Activated CD4-positive, CD25-positive, alpha-beta regulatory T cell treated with anti-CD3 and anti-CD28 coated beads, Interleukin-2, amount 50 U/mL, for 72 hours (primary cell): ENCODE results near the gene TXNDC2.
"Not testable (repeated sequence)": the region's sequence is repeated elsewhere in the genome, so short reads cannot be mapped to it uniquely, and the experiment has no call there.

ENCODE experiments used
- DNase-seq: peaks from one replicate; pipeline ENCODE4 v3.0.0; 2021

TXNDC2 gene

DNA sequence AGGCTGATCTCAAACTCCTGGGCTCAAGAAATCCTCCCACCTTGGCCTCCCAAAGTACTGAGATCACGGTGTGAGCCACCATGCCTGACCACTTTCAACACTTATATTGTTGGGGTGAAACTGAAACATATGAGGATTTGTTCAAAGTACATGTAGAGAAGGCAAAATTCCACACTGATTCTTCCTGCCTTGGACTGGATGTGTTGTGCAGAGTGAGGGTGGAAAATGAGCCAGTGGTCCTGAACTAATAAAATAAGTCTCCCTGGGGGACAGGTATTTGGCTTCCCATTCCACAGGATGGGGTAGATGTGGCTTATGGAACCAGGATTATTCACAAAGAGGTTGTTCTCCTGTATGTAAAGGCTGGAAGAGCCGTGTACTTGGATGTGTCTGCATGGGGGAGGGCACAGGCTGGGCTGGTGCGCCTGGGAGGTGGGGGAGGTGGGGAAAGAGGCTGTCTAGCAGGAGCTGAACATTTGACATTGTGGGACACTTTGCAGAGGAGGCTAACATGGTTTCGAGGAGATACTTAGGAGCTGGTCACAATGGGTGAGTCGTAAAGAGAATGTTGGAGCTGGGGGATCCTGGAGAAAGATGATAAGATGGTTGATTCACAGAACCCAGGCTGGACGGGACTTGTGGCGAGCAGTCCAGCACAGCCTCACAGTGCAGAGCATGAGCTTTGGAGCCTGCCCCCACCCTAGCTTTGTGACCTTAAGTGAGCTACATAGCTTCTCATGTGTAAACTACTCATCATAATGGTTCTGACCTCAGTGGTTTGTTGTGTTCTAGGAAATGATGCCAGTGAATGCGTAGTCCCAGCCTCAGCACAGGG lies at the start of gene TXNDC2:
Gene TXNDC2 (plus strand): TSS at position 804 of the 835 bp plus-strand sequence. CDS start 708 bp downstream, outside the sequence.
- no peak for DNase-seq

- no peak for DNase-seq
Measured at GRCh38 chr18:9838144-9838877, 47.5 kb upstream of the TXNDC2 start.

DNA sequence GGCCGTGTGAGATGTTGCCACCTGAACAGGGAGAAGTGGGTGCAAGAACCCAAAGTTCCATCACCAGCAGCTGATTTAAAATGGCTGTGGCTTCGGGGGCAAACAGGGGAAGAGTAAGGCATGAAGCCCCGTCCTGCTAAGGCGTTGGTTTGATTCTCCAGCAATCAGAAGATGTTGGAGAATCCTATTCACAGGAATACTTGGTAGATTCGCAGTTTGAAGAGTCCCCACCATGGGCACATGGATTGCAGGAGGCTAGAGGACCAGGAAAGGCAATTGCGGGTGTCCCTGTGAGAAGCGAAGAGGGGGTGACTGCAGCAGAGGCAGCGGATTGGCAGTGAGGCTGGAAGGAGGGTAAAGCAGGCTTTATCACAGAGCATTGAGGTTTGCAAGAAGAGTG lies 46.6 kb upstream of the TXNDC2 start:
- no peak for DNase-seq

- DNase-seq, result no peak
Measured at GRCh38 chr18:9839853-9840252, 45.9 kb upstream of the TXNDC2 start.

DNA sequence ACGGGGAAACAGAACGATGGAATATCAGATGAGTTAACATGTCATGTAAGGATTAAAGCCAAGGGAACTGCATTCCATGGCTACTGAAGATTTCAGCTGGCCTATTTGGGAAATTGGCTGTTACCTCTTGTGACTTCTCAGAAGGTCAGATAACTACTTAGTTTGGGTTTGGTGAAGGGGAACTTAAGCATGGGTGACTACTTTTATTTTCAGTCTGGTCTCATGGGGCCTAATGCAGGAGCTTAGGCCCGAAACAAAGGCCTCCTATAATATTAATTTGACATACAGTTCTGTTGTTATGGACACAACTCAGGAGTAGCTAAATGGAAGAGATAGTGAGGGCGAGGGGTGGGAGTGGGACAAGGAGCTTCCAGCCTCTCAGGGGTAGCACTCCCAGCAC lies 44.0 kb upstream of the TXNDC2 start:
- DNase-seq, result no peak

DNA sequence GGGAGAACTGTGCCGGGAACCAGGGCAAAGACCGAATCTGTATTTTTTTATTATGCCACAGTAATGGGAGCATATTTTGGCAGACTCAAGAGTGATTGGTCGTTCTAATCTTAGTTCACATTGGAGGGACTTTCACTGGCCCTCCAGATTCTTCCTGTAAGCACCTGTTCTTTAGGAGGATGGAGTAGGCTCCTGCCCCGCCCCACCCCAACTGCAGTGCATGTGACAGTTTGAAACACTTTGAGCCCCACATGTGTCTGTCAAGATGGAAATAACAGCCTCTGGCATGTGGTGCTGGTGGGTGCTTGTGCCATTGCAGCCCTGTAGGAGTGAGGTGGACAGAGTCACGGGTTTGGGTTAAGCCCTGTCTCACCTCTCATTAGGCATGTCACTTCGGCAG lies 43.3 kb upstream of the TXNDC2 start:
- no peak for DNase-seq

DNA sequence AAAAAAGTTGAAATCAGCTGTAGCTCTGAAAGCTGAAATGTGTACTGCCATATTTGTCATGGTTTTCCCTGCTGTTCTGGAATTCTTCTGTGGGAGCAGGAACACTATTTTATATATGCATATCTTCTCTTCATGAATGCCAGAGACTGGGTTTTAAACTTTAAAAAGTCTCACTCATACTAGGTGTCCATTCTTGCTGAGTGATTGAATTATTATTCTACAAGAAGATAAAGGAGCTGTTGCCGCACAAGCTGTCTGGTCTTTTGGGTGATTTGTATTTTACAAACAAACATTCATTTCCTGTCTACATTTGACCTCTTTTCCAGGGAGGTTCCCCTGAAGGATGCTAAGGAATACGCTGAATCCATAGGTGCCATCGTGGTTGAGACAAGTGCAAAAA lies 40.5 kb upstream of the TXNDC2 start:
- DNase-seq, result no peak

DNA sequence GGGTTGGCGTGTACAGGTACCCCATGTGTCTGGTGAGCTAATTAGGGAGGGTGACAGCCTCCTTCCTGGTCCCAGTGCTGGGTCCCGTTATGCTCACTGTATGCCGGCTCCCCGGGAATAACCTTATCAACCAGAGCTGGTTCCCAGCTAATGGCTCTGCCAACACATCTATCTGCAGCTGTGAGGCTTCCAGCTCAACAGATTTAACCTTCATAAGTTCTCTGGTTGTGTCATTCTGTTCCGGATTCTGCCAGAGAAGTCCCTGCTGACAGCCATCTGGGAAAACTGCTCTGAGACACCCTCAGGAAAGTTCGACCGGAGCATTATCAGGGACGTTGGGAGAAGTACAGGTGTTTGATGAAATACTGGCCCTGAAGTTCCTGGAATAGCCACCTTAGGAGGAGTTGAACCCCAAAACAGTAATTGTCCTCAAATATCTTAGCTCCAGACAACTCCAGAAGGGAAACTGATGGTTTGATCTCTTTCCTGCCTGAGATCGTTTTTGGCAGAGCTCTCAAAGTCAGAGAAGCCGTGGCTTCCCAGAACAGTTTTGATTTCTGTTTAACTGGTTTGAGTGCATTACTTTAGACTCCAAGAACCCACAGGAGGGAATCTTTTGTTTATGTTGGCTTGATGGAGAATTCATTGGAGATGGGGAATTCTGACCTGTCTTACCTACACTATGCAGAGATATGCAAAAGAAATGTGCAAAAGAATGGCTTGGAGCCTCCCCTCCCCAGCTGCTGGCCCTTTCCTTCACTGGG lies 39.4 kb upstream of the TXNDC2 start:
- DNase-seq, result no peak

GRCh38 chr18:9848170-9848879 lies 37.4 kb upstream of the TXNDC2 start:
- DNase-seq, result no peak

- DNase-seq, result no peak
Measured at GRCh38 chr18:9849407-9850283, 36.1 kb upstream of the TXNDC2 start.

DNA sequence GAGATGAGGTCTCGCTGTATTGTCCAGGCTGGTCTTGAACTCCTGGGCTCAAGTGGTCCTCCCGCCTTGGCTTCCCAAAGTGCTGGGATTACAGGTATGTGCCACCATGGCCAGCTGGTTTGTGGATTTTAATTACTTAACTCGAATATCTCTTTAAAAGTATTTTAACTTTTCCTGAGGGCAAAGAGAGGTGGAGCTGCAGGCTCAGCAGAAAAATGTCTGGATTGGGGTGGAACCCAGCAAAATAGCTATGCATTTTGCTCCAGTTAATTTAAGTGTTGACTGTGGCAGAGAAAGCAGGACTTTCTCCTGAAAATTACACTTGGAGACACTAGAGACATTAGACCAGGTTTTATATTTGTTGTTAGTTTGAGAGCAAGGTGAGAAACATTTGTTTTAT lies 35.5 kb upstream of the TXNDC2 start:
- no peak for DNase-seq

- no peak for DNase-seq
Measured at GRCh38 chr18:9851511-9851910, 34.3 kb upstream of the TXNDC2 start.

DNA sequence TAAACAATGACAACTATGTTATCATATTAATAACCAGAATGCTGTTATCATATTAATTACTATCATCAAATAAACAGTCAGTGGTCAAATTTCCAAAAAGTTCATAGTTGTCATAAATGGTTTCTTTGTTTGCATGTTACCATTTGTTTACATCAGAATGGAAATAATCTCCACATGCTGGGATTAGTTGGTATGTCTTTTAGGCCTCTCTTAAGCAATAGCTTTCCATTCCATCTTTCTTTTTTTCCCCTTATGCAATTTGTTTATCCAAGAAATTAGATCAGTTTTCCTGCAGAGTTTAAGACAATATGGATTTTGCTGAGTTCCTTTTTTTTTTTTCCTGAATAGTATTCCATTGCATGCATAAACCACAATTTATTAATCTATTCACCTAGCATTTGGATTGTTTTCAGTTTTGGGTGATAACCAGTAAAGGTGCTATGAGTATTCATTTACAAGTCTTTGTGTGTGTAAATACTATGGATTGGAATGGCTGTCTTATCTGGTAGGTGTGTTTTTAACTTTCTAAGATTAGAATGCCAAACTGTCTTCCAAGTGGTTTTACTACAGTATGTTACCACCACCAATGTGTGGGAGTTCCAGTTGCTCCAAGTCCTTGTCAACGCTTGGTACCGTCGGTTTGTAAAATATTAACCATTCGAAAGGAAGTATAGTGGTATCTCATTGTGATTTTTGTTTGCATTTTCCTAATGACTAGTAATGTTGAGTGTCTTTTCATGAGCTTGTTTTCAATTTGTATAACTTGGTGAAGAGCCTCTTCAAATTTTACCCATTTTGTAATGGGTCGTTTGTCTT lies 33.3 kb upstream of the TXNDC2 start:
- no peak for DNase-seq

- DNase-seq, result no peak
Measured at GRCh38 chr18:9854801-9855676, 30.7 kb upstream of the TXNDC2 start.

- DNase-seq, result no peak
Measured at GRCh38 chr18:9855681-9856080, 30.1 kb upstream of the TXNDC2 start.

DNA sequence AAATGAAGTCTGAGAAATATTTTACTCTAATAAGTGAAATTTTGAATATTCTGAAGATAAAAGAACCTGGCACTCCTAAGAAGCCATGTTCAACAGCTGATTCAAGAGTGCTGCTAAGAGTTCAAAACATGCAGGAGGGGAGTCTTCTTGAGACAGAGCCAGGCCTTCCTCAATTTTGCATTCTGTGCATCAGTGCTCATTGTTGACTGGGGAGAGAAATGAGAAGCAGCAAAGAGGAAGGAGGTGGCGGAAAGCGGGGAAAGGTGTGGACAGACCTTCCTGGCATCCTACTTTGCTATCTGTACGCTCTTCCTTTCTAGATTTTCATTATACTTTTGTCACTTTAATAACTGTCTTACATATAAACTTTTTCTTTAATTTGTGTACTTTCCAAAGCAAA lies 29.7 kb upstream of the TXNDC2 start:
- no peak for DNase-seq

DNA sequence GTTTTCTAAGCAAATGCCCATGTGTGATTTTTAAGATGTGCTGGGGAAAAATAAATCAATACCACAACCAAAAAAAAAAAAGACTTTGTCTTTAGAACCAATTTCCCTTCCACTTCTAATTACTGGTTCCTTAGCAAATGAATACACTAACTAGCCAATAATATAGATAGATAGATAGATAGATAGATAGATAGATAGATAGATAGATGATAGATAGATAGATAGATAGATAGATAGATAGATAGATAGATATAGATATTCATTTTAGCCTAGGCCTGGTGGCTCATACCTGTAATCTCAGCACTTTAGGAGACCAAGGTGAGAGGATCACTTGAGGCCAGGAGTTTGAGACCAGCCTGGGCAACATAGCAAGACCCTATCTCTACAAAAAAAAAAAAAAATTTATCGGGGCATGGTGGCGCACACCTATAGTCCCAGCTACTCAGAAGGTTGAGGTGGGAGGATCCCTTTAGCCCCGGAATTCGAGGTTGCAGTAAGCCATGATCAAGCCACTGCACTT lies 28.2 kb upstream of the TXNDC2 start:
- DNase-seq, result not testable (repeated sequence)

- no peak for DNase-seq
Measured at GRCh38 chr18:9858642-9859041, 27.1 kb upstream of the TXNDC2 start.

GRCh38 chr18:9859232-9859631 lies 26.5 kb upstream of the TXNDC2 start:
- DNase-seq, result no peak

DNA sequence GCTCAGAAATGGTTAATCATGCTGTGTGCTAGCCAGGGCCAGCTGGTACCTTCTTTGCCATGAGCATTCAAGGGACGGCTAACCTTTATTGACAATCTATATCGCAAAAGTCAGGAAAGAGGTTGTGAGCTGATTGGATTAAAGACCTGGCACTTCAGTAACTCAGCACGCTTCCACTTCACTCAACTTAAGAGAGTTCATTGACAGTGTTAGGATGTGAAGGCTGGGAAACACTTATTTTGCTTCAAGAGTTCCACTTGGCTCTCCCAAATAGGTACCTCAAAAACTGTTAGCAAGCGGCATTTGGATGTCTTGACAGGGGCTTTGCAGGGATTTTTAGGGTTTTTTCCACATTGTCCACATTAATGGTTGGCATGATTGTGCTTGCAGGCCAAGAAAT lies 25.1 kb upstream of the TXNDC2 start:
- no peak for DNase-seq
